Suprapubic skin (tissue), 4 donors: ENCODE measurements around the gene KIAA1671. TPM values are rescaled to one million over a fixed set of nuclear protein-coding genes. Genes with fewer than 3 reads are reported as not detected.
"Not testable (repeated sequence)": the region's sequence is repeated elsewhere in the genome, so short reads cannot be mapped to it uniquely, and the experiment has no call there.

Source experiments
- DNase-seq, 2 donors: peaks; one replicate each; pipeline ENCODE4 v3.0.0-alpha.2; 2019; ENCODE audit warnings: low spot score in 2 of 2
- H3K27ac ChIP-seq: fragments of 200-600 bp; sonication (generic); one replicate; pipeline ENCODE4 v1.5.1; 2019
- H3K27me3 ChIP-seq: fragments of 200-600 bp; sonication (generic); one replicate; pipeline ENCODE4 v1.5.1; 2019
- H3K36me3 ChIP-seq: fragments of 200-600 bp; sonication (generic); one replicate; pipeline ENCODE4 v1.5.1; 2019
- H3K4me1 ChIP-seq: fragments of 200-600 bp; sonication (generic); one replicate; pipeline ENCODE4 v1.5.1; 2019
- H3K4me3 ChIP-seq: fragments of 200-600 bp; sonication (generic); one replicate; pipeline ENCODE4 v1.5.1; 2019; ENCODE audit warnings: mild to moderate bottlenecking
- H3K9me3 ChIP-seq: fragments of 200-600 bp; sonication (generic); one replicate; pipeline ENCODE4 v1.5.1; 2019
- EP300 ChIP-seq: sonication (generic); formaldehyde crosslinking; IDR thresholded peaks from one replicate; pipeline ENCODE4 v1.6.1; 2017; ENCODE audit warnings: antibody characterized with exemption
- POLR2A ChIP-seq, 2 donors: fragments of 450-650 bp; IDR thresholded peaks; one replicate each; pipeline ENCODE4 v1.6.1; 2017; ENCODE audit warnings: antibody characterized with exemption in 2 of 2, mild to moderate bottlenecking in 2 of 2, moderate library complexity in 2 of 2
- POLR2AphosphoS5 ChIP-seq, 3 donors: sonication (generic); formaldehyde crosslinking; IDR thresholded peaks; one replicate each; pipeline ENCODE4 v1.6.1; 2017; ENCODE audit warnings: antibody characterized with exemption in 3 of 3
- WGBS: methylation state at CpG from one replicate; pipeline ENCODE4 v1.1.5; 2018; 5-methylcytosine and 5-hydroxymethylcytosine counted together
- total RNA-seq, 4 donors: library from RNA; depleted of rRNA; stranded (reverse); fragments of >200 nt; gene quantifications; one replicate each; pipeline ENCODE4 v1.1.0, GENCODE V29; 2016
- TF ChIP-seq, protein P1 (sequence below), 2 donors: fragments of 200-600 bp in 1 of 2; fragments of 450-650 bp in 1 of 2; sonication (generic) in 1 of 2; IDR thresholded peaks; one replicate each; pipeline ENCODE4 v1.5.1; 2016 to 2019; ENCODE audit warnings: antibody characterized with exemption in 2 of 2, mild to moderate bottlenecking in 1 of 2, moderate library complexity in 1 of 2

Gene KIAA1671
- total RNA-seq, 4 donors from 2014 or later: 74.4 to 116 (median 97.0) TPM

DNA sequence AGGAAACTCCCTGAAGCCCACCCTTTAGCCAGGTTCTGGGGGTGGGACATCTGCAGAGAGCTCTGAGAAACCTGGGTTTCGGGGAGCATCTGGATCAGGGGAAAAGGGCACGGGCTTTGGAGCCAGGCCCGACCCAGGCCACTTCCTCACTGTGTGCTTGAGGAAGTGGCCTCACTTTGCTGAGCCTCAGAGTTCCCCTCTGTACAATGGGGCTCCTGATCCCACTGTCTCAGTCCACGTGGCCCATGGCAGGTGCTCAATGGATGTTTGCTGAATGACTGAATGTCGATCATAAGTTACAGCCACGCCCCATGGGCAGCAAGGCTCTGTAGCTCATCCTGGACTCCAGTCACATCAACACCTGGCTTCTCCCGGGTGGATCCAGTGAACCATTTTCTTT, 248.5 kb downstream of the KIAA1671 start:
- no peaks in the 10 kb centered on the region for H3K4me1 ChIP-seq
- DNase-seq: no peak
- peaks cover 6% of the 10 kb centered on the region for H3K36me3 ChIP-seq
- no peak overlapping the region for H3K27ac ChIP-seq
- no peak overlapping the region for H3K4me3 ChIP-seq
- no peaks in the 10 kb centered on the region for H3K9me3 ChIP-seq
- TF ChIP-seq EP300 (no peak), POLR2AphosphoS5 (IDR thresholded peaks at IDR 0.05) (no peak), POLR2A (IDR thresholded peaks at IDR 0.05) (no peak)
- TF ChIP-seq, protein P1, sequence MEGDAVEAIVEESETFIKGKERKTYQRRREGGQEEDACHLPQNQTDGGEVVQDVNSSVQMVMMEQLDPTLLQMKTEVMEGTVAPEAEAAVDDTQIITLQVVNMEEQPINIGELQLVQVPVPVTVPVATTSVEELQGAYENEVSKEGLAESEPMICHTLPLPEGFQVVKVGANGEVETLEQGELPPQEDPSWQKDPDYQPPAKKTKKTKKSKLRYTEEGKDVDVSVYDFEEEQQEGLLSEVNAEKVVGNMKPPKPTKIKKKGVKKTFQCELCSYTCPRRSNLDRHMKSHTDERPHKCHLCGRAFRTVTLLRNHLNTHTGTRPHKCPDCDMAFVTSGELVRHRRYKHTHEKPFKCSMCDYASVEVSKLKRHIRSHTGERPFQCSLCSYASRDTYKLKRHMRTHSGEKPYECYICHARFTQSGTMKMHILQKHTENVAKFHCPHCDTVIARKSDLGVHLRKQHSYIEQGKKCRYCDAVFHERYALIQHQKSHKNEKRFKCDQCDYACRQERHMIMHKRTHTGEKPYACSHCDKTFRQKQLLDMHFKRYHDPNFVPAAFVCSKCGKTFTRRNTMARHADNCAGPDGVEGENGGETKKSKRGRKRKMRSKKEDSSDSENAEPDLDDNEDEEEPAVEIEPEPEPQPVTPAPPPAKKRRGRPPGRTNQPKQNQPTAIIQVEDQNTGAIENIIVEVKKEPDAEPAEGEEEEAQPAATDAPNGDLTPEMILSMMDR (IDR thresholded peaks at IDR 0.05): no peak
- WGBS: 81% methylated on average over 6 of the region's 7 CpGs
- H3K27me3 ChIP-seq: no peaks in the 10 kb centered on the region

DNA sequence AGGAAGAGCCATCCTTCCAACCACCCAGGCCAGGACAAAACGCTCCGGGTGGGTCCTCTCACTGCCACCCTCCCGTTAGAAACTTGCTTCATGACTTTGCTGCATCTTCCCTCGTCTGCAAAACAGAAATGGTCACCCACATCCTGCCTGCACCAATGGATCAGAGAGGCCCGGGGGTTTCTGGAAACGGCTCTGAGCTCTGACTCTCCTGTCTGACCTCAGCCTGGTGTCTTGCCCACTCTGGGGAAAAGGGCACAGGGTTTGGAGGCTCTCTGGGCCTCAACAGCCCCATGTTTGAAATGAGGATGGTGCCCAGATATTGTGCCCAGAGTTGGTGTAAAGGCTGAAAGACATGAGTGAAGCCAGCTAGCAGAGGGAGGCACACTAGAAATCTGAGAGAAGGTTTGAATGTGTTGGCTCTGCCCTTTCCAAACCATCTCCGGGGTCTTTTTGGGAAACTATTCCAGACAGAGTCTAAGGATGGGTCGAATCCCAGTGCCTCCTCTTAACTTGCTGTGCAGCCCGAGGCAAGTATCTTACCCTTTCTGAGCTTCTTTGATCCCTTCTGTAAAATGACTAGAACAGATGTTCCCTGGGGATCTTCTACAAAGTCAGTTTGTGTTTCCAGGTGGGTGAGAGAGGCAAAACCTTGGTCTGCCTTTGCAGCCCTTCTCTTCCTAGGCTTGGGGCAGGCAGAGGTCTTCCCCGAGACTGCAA, 249.2 kb downstream of the KIAA1671 start:
- TF ChIP-seq, protein P1 (IDR thresholded peaks at IDR 0.05): no peak
- TF ChIP-seq POLR2AphosphoS5 (IDR thresholded peaks at IDR 0.05): no peak
- no peak for TF ChIP-seq EP300
- TF ChIP-seq POLR2A (IDR thresholded peaks at IDR 0.05): no peak
- Histone ChIP-seq H3K36me3 (peaks cover under 1% of the 10 kb centered on the region), H3K27ac (no peak overlapping the region), H3K4me1 (no peaks in the 10 kb centered on the region), H3K4me3 (no peak overlapping the region), H3K27me3 (no peaks in the 10 kb centered on the region), H3K9me3 (no peaks in the 10 kb centered on the region)
- WGBS: 63% methylated on average over 10 of the region's 10 CpGs
- DNase-seq: no peak

DNA sequence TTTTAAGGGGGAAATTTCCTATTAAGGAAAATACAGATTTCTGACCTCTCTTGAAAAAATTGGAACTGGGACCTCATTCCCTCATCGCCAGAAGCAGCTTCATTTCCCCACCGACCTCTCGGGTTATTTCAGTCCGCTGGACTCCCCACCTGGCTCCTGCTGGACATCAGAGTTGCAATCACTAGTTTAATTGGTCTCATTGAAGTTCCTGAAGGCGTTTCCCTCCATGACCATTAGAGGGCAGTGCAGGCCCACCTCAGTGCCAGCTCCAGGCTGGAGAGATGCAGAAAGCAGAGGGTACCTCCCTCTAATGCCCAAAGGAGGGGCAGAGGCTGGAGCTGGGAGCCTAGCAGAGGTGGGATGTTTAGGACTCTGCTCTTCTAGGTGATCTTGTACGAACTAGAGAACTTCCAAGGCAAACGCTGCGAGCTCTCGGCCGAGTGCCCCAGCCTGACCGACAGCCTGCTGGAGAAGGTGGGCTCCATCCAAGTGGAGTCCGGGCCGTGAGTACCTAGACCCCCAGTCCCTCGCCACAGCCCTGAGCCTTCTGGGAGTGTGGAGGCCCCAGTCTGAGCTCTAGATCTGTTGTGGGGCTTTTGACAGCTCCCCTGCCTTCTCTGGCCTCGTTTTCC, 249.9 kb downstream of the KIAA1671 start:
- H3K9me3 ChIP-seq: no peaks in the 10 kb centered on the region
- WGBS: 55% methylated on average over 14 of the region's 15 CpGs
- H3K36me3 ChIP-seq: no peaks in the 10 kb centered on the region
- TF ChIP-seq, protein P1 (IDR thresholded peaks at IDR 0.05): peak; percentile 37 to 86
- TF ChIP-seq POLR2A (IDR thresholded peaks at IDR 0.05): no peak
- H3K27ac ChIP-seq: no peak overlapping the region
- H3K4me3 ChIP-seq: no peak overlapping the region
- H3K27me3 ChIP-seq: no peaks in the 10 kb centered on the region
- no peak for DNase-seq
- no peaks in the 10 kb centered on the region for H3K4me1 ChIP-seq

DNA sequence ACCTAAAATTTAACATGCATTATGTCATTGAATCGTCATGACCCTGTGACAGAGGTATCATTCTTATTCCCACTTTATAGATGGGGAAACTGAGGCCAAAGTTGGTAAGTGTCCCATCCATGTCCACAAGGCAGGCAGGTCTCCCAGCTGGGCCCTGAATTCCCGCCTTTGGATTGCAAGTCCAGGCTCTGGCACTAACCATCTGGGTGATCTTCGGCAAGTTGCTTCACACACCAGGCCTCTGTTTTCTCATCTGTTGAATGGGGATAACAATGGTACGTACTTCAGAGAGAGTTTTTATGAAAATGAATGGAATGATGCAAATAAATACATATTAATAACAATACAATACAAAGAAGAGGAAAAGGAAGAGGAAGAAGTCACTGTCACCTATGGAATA, 250.6 kb downstream of the KIAA1671 start:
- H3K36me3 ChIP-seq: no peaks in the 10 kb centered on the region
- H3K27ac ChIP-seq: no peak overlapping the region
- DNase-seq: no peak
- H3K4me3 ChIP-seq: no peak overlapping the region
- no peaks in the 10 kb centered on the region for H3K4me1 ChIP-seq
- no peaks in the 10 kb centered on the region for H3K9me3 ChIP-seq
- WGBS: 93% methylated on average over 4 of the region's 4 CpGs
- TF ChIP-seq, protein P1 (IDR thresholded peaks at IDR 0.05): no peak
- TF ChIP-seq POLR2AphosphoS5 (IDR thresholded peaks at IDR 0.05) (no peak), EP300 (no peak), POLR2A (IDR thresholded peaks at IDR 0.05) (no peak)
- no peaks in the 10 kb centered on the region for H3K27me3 ChIP-seq

DNA sequence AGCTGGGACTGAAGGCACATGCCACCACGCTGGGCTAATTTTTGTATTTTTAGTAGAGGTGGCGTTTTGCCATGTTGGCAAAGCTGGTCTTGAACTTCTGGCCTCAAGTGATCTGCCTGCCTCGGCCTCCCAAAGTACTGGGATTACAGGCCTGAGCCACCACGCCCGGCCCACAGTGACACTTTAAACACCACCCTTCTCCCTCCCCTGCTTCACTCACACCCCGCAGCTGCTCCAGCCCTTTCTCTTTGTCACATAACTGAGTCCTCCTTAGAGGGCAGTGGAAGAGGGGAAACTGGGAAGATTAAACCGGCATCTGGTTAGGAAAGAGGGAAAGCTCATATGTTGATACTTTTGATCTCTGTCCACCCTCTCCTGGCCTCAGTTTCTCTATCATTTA, 252.0 kb downstream of the KIAA1671 start:
- not testable (repeated sequence) for H3K36me3 ChIP-seq, DNase-seq, H3K4me3 ChIP-seq, H3K9me3 ChIP-seq, H3K27me3 ChIP-seq, H3K4me1 ChIP-seq, H3K27ac ChIP-seq
- WGBS: 78% methylated on average over 7 of the region's 7 CpGs
